NB4 (cell line): ENCODE measurements around the gene SCP2.

Source experiments
- CTCF ChIP-seq: IDR thresholded peaks from one replicate; pipeline ENCODE4 v1.5.1; 2012; ENCODE audit warnings: low read depth, low read length
- MYC ChIP-seq: IDR thresholded peaks from 2 replicates; pipeline ENCODE4 v1.6.1; 2011; ENCODE audit warnings: low read depth, low read length
- POLR2A ChIP-seq: IDR thresholded peaks from 2 replicates; pipeline ENCODE4 v1.6.1; 2011; ENCODE audit warnings: mild to moderate bottlenecking; ENCODE audit not compliant: insufficient read length; ENCODE audit errors: extremely low read depth
- TF ChIP-seq, protein P1 (sequence below): IDR thresholded peaks from 2 replicates; pipeline ENCODE4 v1.6.1; 2011; ENCODE audit warnings: low read depth, low read length

- TF ChIP-seq CTCF (no peak), POLR2A (no peak), MYC (no peak)
- TF ChIP-seq, protein P1, sequence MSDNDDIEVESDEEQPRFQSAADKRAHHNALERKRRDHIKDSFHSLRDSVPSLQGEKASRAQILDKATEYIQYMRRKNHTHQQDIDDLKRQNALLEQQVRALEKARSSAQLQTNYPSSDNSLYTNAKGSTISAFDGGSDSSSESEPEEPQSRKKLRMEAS = no peak
These were observed 11.0 kb downstream of the SCP2 start for GRCh38 chr1:52938183-52938451.
